ENCODE measurements around the gene HDGFL2. TPM values are rescaled to one million over a fixed set of nuclear protein-coding genes. Genes with fewer than 3 reads are reported as not detected.

HDGFL2 gene
- total RNA-seq, 1 experiment from 2014 or later = 75.2 TPM

GRCh38 chr19:4529924-4530522 lies 57.9 kb downstream of the HDGFL2 start:
- no peak for ATAC-seq
- RAD21 ChIA-PET (ENCODE audit: low non-redundant PET in 1 of 2, low total read pairs in 2 of 2, uncharacterized antibody in 2 of 2, unreplicated experiment in 2 of 2) = no interaction called here

DNA sequence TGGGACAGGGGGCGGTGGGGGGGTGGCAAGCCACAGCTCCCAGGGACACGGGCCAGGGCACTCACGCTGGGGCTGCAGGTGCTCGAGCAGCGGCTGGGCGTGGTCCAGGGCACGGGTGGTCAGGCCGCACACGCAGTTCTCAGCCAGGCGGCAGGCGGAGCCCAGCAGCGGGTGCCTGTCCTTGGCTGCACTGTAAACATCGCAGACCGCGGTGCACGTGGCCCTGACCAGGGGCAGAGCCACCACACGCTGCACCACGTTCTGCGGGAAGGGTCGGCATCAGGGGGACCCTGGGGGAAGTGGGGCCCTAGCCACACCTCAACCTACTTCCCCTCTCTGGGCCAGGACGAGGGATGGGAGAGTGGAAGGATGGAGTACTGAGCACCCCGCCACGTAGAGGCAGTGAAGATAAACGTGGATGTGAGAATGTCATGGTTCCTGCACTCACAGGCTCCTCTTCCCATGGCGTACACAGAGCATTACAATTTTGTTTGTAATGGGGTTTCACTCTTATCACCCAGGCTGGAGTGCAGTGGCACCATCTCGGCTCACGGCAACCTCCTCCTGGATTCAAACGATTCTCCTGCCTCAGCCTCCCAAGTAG lies 59.6 kb downstream of the HDGFL2 start:
- RAD21 ChIA-PET (ENCODE audit: low non-redundant PET in 1 of 2, low total read pairs in 2 of 2, uncharacterized antibody in 2 of 2, unreplicated experiment in 2 of 2) = no interaction called here
- POLR2A ChIA-PET = no interaction called here
- Histone ChIP-seq H3K27ac (ENCODE audit: low read depth, low read length) (no peak overlapping the region), H3K9ac (ENCODE audit: low read length) (no peak overlapping the region), H3K9me2 (ENCODE audit: insufficient read depth) (no peaks in the 10 kb centered on the region), H3K4me3 (replicated peaks in 1 of 2; ENCODE audit: low read depth in 1 of 2, low read length in 2 of 2) (no peak overlapping the region), H2AFZ (ENCODE audit: low read depth, low read length, poor library complexity, severe bottlenecking) (no peak overlapping the region), H3K36me3 (ENCODE audit: control insufficient read depth in 1 of 2, insufficient read depth in 2 of 2, low read length in 2 of 2) (no peaks in the 10 kb centered on the region), H3K79me2 (ENCODE audit: insufficient read depth, low read length) (no peaks in the 10 kb centered on the region), H3K4me1 (ENCODE audit: control insufficient read depth in 1 of 2, insufficient read depth in 2 of 2, low read length in 2 of 2) (peaks cover 6 to 20% of the 10 kb centered on the region in 2 experiments; a peak in 3 of 4 replicates), H3K27me3 (ENCODE audit: insufficient read depth, low read length) (no peaks in the 10 kb centered on the region), H4K20me1 (ENCODE audit: insufficient read depth) (no peaks in the 10 kb centered on the region), H3K9me3 (ENCODE audit: control insufficient read depth in 1 of 2, insufficient read depth in 1 of 2, low read depth in 1 of 2, low read length in 2 of 2) (no peaks in the 10 kb centered on the region), H3K4me2 (ENCODE audit: low read length) (no peak overlapping the region)
- no TSS peak for BruUV-seq (replicated peaks)
- ATAC-seq = no peak
- DNase-seq (ENCODE audit: low read depth, low spot score) = no peak
- TF ChIP-seq FOSL1 (IDR thresholded peaks at IDR 0.05; ENCODE audit: low read depth) (no peak), POLR2A (IDR thresholded peaks at IDR 0.05; ENCODE audit: borderline replicate concordance, extremely low read depth, insufficient read depth, insufficient read length) (no peak), MAX (IDR thresholded peaks at IDR 0.05) (no peak), TCF7L2 (IDR thresholded peaks at IDR 0.05; ENCODE audit: borderline replicate concordance, extremely low read depth, insufficient read depth, insufficient read length) (no peak), SRF (IDR thresholded peaks at IDR 0.05; ENCODE audit: low read depth) (no peak), CBX3 (IDR thresholded peaks at IDR 0.05; ENCODE audit: low read depth) (no peak), ZBTB33 (IDR thresholded peaks at IDR 0.05; ENCODE audit: extremely low read depth, insufficient replicate concordance, low read length) (no peak), ELF1 (IDR thresholded peaks at IDR 0.05; ENCODE audit: borderline replicate concordance, low read depth) (no peak), CEBPB (IDR thresholded peaks at IDR 0.05; ENCODE audit: low read depth) (no peak), EZH2 (IDR thresholded peaks at IDR 0.05) (no peak), ZFX (IDR thresholded peaks at IDR 0.05) (no peak), ATF3 (IDR thresholded peaks at IDR 0.05) (no peak)
- TF ChIP-seq, protein P1, sequence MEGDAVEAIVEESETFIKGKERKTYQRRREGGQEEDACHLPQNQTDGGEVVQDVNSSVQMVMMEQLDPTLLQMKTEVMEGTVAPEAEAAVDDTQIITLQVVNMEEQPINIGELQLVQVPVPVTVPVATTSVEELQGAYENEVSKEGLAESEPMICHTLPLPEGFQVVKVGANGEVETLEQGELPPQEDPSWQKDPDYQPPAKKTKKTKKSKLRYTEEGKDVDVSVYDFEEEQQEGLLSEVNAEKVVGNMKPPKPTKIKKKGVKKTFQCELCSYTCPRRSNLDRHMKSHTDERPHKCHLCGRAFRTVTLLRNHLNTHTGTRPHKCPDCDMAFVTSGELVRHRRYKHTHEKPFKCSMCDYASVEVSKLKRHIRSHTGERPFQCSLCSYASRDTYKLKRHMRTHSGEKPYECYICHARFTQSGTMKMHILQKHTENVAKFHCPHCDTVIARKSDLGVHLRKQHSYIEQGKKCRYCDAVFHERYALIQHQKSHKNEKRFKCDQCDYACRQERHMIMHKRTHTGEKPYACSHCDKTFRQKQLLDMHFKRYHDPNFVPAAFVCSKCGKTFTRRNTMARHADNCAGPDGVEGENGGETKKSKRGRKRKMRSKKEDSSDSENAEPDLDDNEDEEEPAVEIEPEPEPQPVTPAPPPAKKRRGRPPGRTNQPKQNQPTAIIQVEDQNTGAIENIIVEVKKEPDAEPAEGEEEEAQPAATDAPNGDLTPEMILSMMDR (IDR thresholded peaks at IDR 0.05 in 2 of 3, conservative IDR thresholded peaks at IDR 0.05 in 1 of 3; ENCODE audit: borderline replicate concordance in 1 of 3, insufficient read depth in 1 of 3, low read depth in 2 of 3, low read length in 2 of 3) = no peak
- CTCF ChIA-PET = interaction anchor here (0.9 kb wide), 1 partner anchor 8 kb away, joined by 5 read pairs; no protein-coding TSS in a partner anchor
- intact Hi-C loops (cut with micrococcal nuclease) = no loop called here

More at GRCh38 chr19:4529924-4530522, 57.9 kb downstream of the HDGFL2 start:
- no TSS peak for BruUV-seq (replicated peaks)
- H3K79me2 ChIP-seq (ENCODE audit: insufficient read depth, low read length) = no peaks in the 10 kb centered on the region
- H3K9ac ChIP-seq (ENCODE audit: low read length) = no peak overlapping the region
- no peaks in the 10 kb centered on the region for H3K9me2 ChIP-seq (ENCODE audit: insufficient read depth)
- H3K4me3 ChIP-seq (replicated peaks in 1 of 2; ENCODE audit: low read depth in 1 of 2, low read length in 2 of 2) = no peak overlapping the region
- H3K27ac ChIP-seq (ENCODE audit: low read depth, low read length) = no peak overlapping the region
- peaks cover 0 to 8% of the 10 kb centered on the region in 2 experiments; a peak in 2 of 4 replicates for H3K4me1 ChIP-seq (ENCODE audit: control insufficient read depth in 1 of 2, insufficient read depth in 2 of 2, low read length in 2 of 2)
- no peaks in the 10 kb centered on the region for H3K27me3 ChIP-seq (ENCODE audit: insufficient read depth, low read length)
- H3K9me3 ChIP-seq (ENCODE audit: control insufficient read depth in 1 of 2, insufficient read depth in 1 of 2, low read depth in 1 of 2, low read length in 2 of 2) = no peaks in the 10 kb centered on the region
- H2AFZ ChIP-seq (ENCODE audit: low read depth, low read length, poor library complexity, severe bottlenecking) = no peak overlapping the region
- TF ChIP-seq JUND (IDR thresholded peaks at IDR 0.05) = no peak
- POLR2A ChIA-PET = no interaction called here
- CTCF ChIA-PET = no interaction called here
- H3K36me3 ChIP-seq (ENCODE audit: control insufficient read depth in 1 of 2, insufficient read depth in 2 of 2, low read length in 2 of 2) = no peaks in the 10 kb centered on the region
- no peak for DNase-seq (ENCODE audit: low read depth, low spot score)
- intact Hi-C loops (cut with micrococcal nuclease) = loop anchor here (10.0 kb wide), 1 partner anchor 265 kb away; no protein-coding TSS in a partner anchor
- H3K4me2 ChIP-seq (ENCODE audit: low read length) = no peak overlapping the region
- no peaks in the 10 kb centered on the region for H4K20me1 ChIP-seq (ENCODE audit: insufficient read depth)
